Measurements from ENCODE around the gene TMEM60.
"Not testable (repeated sequence)": the region's sequence is repeated elsewhere in the genome, so short reads cannot be mapped to it uniquely, and the experiment has no call there.

GRCh38 chr7:77836425-77836824 is 38.2 kb upstream of the TMEM60 start:
- TF ChIP-seq CTCF (optimal IDR thresholded peaks at IDR 0.05 in 1 of 3, IDR thresholded peaks at IDR 0.05 in 1 of 3, conservative IDR thresholded peaks at IDR 0.05 in 1 of 3; ENCODE audit: extremely low read depth in 1 of 3, insufficient read depth in 2 of 3, low read length in 3 of 3); EZH2 (IDR thresholded peaks at IDR 0.05; ENCODE audit: low read length): not testable (repeated sequence)
